OCI-LY7 (cell line): ENCODE measurements around the gene PRSS27. TPM values are rescaled to one million over a fixed set of nuclear protein-coding genes. Genes with fewer than 3 reads are reported as not detected.

Experiments
- BruUV-seq: library from RNA; stranded (reverse); fragments of 400-500 nt; replicated peaks from 2 replicates; lab custom pipeline; 2021; lab: Mats Ljungman, UMichigan
- CTCF ChIA-PET: fragments of 300-600 bp; sonication (Branson Sonifier 250); formaldehyde crosslinking; loops from one replicate; lab custom pipeline; 2022; ENCODE audit warnings: antibody characterized with exemption; ENCODE audit not compliant: unreplicated experiment; lab: Charles Lee
- POLR2A ChIA-PET: fragments of 300-600 bp; sonication (Branson Sonifier 250); formaldehyde crosslinking; loops from one replicate; lab custom pipeline; 2022; ENCODE audit warnings: antibody characterized with exemption; lab: Charles Lee
- DNase-seq: peaks from one replicate; pipeline ENCODE4 v3.0.0-alpha.2; 2015; ENCODE audit warnings: low spot score
- H2AFZ ChIP-seq: fragments of 200-600 bp; sonication (generic), shearing (Covaris generic); 2 replicates; pipeline ENCODE4 v1.6.1; 2014; ENCODE audit warnings: mild to moderate bottlenecking, antibody characterized with exemption, low read length, moderate library complexity
- H3K27ac ChIP-seq: fragments of 200-600 bp; sonication (generic); 2 replicates; pipeline ENCODE4 v1.5.1; 2014; ENCODE audit warnings: mixed run types, low read depth, mild to moderate bottlenecking, moderate library complexity, low read length, inconsistent platforms; ENCODE audit not compliant: poor library complexity, severe bottlenecking
- H3K36me3 ChIP-seq: fragments of 200-600 bp; sonication (generic); 2 replicates; pipeline ENCODE4 v1.6.1; 2014; ENCODE audit warnings: mild to moderate bottlenecking, antibody characterized with exemption, low read length, moderate library complexity, mixed read lengths; ENCODE audit not compliant: insufficient read depth
- H3K4me1 ChIP-seq: fragments of 200-600 bp; sonication (generic); 2 replicates; pipeline ENCODE4 v1.5.1; 2014; ENCODE audit warnings: mild to moderate bottlenecking, low read length; ENCODE audit not compliant: insufficient read depth, poor library complexity, severe bottlenecking
- H3K4me2 ChIP-seq: fragments of 200-600 bp; sonication (generic); 2 replicates; pipeline ENCODE4 v1.6.1; 2014; ENCODE audit warnings: mild to moderate bottlenecking, low read length
- H3K4me3 ChIP-seq: fragments of 200-600 bp; sonication (generic); 2 replicates; pipeline ENCODE4 v1.5.1; 2014; ENCODE audit warnings: mild to moderate bottlenecking, low read depth, low read length; ENCODE audit not compliant: poor library complexity, severe bottlenecking
- H3K79me2 ChIP-seq: fragments of 200-600 bp; sonication (generic); 2 replicates; pipeline ENCODE4 v1.6.1; 2016; ENCODE audit warnings: low read depth, mild to moderate bottlenecking, low read length, moderate library complexity, mixed read lengths; ENCODE audit not compliant: insufficient read depth
- H3K9me2 ChIP-seq: fragments of 200-600 bp; sonication (generic); 2 replicates; pipeline ENCODE4 v1.6.1; 2016; ENCODE audit warnings: mild to moderate bottlenecking, low read length, mixed read lengths; ENCODE audit not compliant: insufficient read depth
- H3K9me3 ChIP-seq: fragments of 200-600 bp; sonication (generic); 2 replicates; pipeline ENCODE4 v1.6.1; 2014; ENCODE audit warnings: mild to moderate bottlenecking, mixed run types, low read length, mixed read lengths
- H4K20me1 ChIP-seq: fragments of 200-600 bp; sonication (generic); 2 replicates; pipeline ENCODE4 v1.6.1; 2014; ENCODE audit warnings: mild to moderate bottlenecking, antibody characterized with exemption, low read length, moderate library complexity, mixed read lengths; ENCODE audit not compliant: insufficient read depth
- EZH2phosphoT487 ChIP-seq: fragments of 200-600 bp; sonication (generic); IDR thresholded peaks from 2 replicates; pipeline ENCODE4 v1.6.1; 2018; ENCODE audit warnings: low read depth, borderline replicate concordance, mild to moderate bottlenecking, mixed run types, antibody characterized with exemption, low read length, moderate library complexity, mixed read lengths
- intact Hi-C: fragments of 100-400 bp; cut with micrococcal nuclease; formaldehyde crosslinking; loops from one replicate; pipeline ENCODE4 v1.10.0; 2022; ENCODE audit not compliant: unreplicated experiment
- total RNA-seq, 2 experiments: library from RNA; depleted of rRNA in 1 of 2; stranded (reverse); fragments of >200 nt in 1 of 2; shearing (Covaris generic) in 1 of 2; gene quantifications; 2 replicates each; pipeline ENCODE4 v1.2.3, GENCODE V29; 2014 to 2022
- TF ChIP-seq, protein P1 (sequence below): fragments of 200-600 bp; sonication (generic); conservative IDR thresholded peaks from 2 replicates; pipeline ENCODE4 v1.5.1; 2014; ENCODE audit warnings: mild to moderate bottlenecking, antibody characterized with exemption, low read length, moderate library complexity, mixed read lengths

The PRSS27 gene
- total RNA-seq, 2 experiments from 2014 or later = 2.7 to 7.7 TPM

DNA sequence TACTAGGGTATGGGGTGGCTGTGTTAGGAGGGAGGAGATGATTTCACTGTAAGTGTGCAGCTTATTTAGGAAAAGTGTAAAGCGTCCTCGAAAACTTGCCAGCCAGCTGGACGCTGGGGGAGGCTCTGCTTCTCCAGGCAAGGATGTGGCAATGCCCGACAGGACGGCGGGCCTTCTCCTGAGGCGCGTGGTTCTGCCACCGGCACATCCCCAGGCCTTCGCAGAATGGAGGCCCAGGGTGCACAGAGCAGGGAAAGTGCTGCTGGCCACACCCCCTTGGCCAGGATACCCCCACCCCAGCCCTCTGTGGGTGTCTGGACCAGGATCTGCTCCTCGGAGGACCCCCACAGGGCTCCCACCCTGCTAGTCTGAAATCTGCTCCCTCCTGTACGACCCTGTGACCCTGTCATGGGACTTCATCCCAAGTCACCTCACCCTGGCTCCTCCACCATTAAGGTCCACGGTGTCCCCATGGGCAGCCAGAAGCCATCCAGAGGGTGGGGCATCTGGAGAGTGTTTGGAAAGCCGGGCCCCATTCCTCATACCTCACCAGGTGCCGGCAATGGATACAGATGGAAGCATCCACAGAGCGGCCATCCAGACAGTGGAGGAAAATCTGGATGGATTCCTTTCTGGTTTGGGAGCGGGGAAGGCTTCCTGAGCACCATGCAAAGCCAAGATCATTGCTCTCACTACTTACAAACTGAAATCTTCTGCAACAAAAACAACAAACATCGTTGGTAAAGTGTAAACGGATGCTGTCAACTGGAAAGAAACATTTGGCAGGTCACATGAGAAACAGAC is 23.2 kb upstream of the PRSS27 start:
- TF ChIP-seq, protein P1, sequence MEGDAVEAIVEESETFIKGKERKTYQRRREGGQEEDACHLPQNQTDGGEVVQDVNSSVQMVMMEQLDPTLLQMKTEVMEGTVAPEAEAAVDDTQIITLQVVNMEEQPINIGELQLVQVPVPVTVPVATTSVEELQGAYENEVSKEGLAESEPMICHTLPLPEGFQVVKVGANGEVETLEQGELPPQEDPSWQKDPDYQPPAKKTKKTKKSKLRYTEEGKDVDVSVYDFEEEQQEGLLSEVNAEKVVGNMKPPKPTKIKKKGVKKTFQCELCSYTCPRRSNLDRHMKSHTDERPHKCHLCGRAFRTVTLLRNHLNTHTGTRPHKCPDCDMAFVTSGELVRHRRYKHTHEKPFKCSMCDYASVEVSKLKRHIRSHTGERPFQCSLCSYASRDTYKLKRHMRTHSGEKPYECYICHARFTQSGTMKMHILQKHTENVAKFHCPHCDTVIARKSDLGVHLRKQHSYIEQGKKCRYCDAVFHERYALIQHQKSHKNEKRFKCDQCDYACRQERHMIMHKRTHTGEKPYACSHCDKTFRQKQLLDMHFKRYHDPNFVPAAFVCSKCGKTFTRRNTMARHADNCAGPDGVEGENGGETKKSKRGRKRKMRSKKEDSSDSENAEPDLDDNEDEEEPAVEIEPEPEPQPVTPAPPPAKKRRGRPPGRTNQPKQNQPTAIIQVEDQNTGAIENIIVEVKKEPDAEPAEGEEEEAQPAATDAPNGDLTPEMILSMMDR = no peak
- TF ChIP-seq EZH2phosphoT487 = no peak
- Histone ChIP-seq H3K9me3 (no peaks in the 10 kb centered on the region), H3K4me2 (no peak overlapping the region), H3K9me2 (no peaks in the 10 kb centered on the region), H3K79me2 (no peaks in the 10 kb centered on the region), H3K4me1 (no peaks in the 10 kb centered on the region), H2AFZ (no peak overlapping the region), H4K20me1 (no peaks in the 10 kb centered on the region), H3K36me3 (no peaks in the 10 kb centered on the region), H3K4me3 (no peak overlapping the region), H3K27ac (no peak overlapping the region)
- ChIA-PET CTCF (no interaction called here), POLR2A (no interaction called here)
- no TSS peak for BruUV-seq
- no peak for DNase-seq
- intact Hi-C loops = no loop called here

DNA sequence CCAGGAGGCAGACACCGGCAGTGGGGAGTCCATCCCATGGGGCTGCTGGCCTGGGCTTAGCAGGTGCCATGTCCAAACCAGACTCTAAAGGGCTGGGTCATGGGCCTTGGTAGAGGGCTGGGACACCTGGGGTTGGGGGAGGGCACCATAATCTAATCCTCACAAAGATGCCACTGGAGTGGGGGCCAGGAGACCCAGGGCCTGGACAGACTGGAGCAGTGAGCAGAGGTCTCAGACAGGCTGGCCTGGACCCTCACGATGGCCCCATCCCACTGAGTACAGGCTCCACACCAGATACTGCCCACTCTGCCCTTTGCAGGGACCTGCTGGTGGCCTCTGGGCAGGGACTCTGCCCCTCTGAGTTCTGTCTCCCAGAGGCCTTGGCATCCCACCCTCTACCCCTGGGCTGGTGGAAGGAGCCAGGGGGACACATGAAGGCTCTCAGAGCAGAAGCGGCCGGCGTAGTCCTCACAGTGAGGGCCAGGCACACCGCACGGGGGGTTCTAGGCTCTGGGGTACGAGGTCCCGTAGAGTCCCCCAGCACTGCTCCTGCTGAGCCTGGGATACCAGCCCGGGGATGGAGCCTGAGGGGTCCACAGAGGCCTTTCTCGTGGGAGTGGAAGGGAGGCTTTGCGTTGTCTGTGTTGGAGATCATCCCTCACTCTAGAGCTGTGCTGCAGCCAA is 22.4 kb upstream of the PRSS27 start:
- POLR2A ChIA-PET = no interaction called here
- TF ChIP-seq EZH2phosphoT487 = no peak
- TF ChIP-seq, protein P1 = no peak
- Histone ChIP-seq H2AFZ (no peak overlapping the region), H3K36me3 (no peaks in the 10 kb centered on the region), H3K79me2 (no peaks in the 10 kb centered on the region), H3K9me3 (no peaks in the 10 kb centered on the region), H3K4me3 (no peak overlapping the region), H3K27ac (no peak overlapping the region), H3K9me2 (no peaks in the 10 kb centered on the region), H3K4me1 (no peaks in the 10 kb centered on the region), H4K20me1 (no peaks in the 10 kb centered on the region), H3K4me2 (no peak overlapping the region)
- CTCF ChIA-PET = no interaction called here
- DNase-seq = no peak
- no TSS peak for BruUV-seq
- intact Hi-C loops = no loop called here

DNA sequence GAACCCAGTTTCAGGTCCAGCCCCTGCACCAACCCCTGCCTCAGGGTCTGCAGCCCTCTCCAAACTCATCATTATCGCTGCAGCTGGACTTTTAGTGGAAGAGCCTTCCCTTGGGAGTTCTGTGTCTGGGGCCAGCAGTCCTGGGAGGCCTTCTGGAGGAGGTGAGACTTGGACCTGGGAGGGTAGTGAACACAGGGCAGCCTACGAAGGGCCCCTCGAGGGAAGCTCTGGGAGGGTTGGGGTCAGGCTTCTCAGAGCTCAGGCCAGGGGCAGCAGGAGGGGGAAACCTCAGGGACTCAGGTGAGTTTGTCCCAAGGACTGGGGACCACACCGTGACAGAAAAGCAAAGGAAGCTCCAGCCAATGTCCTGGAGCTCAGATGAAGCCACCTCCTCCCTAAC is 21.1 kb upstream of the PRSS27 start:
- intact Hi-C loops = no loop called here
- Histone ChIP-seq H2AFZ (no peak overlapping the region), H3K79me2 (no peaks in the 10 kb centered on the region), H3K9me2 (no peaks in the 10 kb centered on the region), H4K20me1 (no peaks in the 10 kb centered on the region), H3K4me3 (no peak overlapping the region), H3K4me1 (no peaks in the 10 kb centered on the region), H3K4me2 (no peak overlapping the region), H3K36me3 (no peaks in the 10 kb centered on the region), H3K27ac (no peak overlapping the region), H3K9me3 (no peaks in the 10 kb centered on the region)
- BruUV-seq = no TSS peak
- no peak for TF ChIP-seq EZH2phosphoT487
- TF ChIP-seq, protein P1 = no peak
- DNase-seq = no peak
- CTCF ChIA-PET = no interaction called here
- POLR2A ChIA-PET = no interaction called here
